ENCODE measurements around the gene NFATC3. TPM values are rescaled to one million over a fixed set of nuclear protein-coding genes. Genes with fewer than 3 reads are reported as not detected.

The NFATC3 gene
- total RNA-seq, 1 donor from 2014 or later = 34.2 TPM

DNA sequence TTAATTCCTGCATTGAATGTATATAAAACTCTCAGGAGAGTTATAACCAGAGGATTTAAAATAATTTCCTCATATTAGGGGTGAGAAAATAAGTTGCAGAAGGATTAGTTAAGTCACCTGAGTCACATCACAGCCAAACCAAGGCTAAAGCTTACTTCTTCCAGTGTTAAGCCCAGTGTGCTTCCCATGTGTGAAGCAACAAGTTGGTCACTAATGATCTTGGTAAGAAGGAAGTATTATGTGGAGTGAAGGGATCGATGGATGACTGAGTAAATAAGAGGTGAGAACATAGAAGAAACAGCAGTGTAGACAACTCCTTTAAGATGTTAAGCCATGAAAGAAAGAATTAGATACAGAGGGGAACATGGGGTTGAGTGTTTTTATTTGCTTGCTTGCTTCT, 130.1 kb downstream of the NFATC3 start:
- H3K4me1 Mint-ChIP-seq = no peaks in the 10 kb centered on the region
- peaks cover 4% of the 10 kb centered on the region for H4K20me1 ChIP-seq (ENCODE audit: low read depth)
- no peak overlapping the region for H3K4me3 ChIP-seq
- H3F3A ChIP-seq (ENCODE audit: low read depth) = no peaks in the 10 kb centered on the region
- no peaks in the 10 kb centered on the region for H3K4me1 ChIP-seq
- no peaks in the 10 kb centered on the region for H3K9me3 Mint-ChIP-seq
- H3K27ac ChIP-seq = no peak overlapping the region
- H3K4me2 ChIP-seq = no peak overlapping the region
- no peak overlapping the region for H3K27ac Mint-ChIP-seq
- no peaks in the 10 kb centered on the region for H3K9me3 ChIP-seq (ENCODE audit: low read depth)
- DNase-seq (ENCODE audit: low spot score) = no peak
- H3K36me3 Mint-ChIP-seq = peaks cover 5% of the 10 kb centered on the region
- no peaks in the 10 kb centered on the region for H3K36me3 ChIP-seq
- peaks cover 3% of the 10 kb centered on the region for H3K27me3 Mint-ChIP-seq (ENCODE audit: insufficient read depth, low read depth)
- H3K9ac ChIP-seq = no peak overlapping the region
- no peak overlapping the region for H2AFZ ChIP-seq (replicated peaks)
- no peaks in the 10 kb centered on the region for H3K27me3 ChIP-seq
- no peak overlapping the region for H3K4me3 Mint-ChIP-seq
- no peaks in the 10 kb centered on the region for H3K79me2 ChIP-seq (ENCODE audit: low read depth)
- TF ChIP-seq, protein P1, sequence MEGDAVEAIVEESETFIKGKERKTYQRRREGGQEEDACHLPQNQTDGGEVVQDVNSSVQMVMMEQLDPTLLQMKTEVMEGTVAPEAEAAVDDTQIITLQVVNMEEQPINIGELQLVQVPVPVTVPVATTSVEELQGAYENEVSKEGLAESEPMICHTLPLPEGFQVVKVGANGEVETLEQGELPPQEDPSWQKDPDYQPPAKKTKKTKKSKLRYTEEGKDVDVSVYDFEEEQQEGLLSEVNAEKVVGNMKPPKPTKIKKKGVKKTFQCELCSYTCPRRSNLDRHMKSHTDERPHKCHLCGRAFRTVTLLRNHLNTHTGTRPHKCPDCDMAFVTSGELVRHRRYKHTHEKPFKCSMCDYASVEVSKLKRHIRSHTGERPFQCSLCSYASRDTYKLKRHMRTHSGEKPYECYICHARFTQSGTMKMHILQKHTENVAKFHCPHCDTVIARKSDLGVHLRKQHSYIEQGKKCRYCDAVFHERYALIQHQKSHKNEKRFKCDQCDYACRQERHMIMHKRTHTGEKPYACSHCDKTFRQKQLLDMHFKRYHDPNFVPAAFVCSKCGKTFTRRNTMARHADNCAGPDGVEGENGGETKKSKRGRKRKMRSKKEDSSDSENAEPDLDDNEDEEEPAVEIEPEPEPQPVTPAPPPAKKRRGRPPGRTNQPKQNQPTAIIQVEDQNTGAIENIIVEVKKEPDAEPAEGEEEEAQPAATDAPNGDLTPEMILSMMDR (IDR thresholded peaks at IDR 0.05) = no peak
- TF ChIP-seq EZH2phosphoT487 (IDR thresholded peaks at IDR 0.05) = no peak
- TF ChIP-seq EZH2 (IDR thresholded peaks at IDR 0.05) = no peak

DNA sequence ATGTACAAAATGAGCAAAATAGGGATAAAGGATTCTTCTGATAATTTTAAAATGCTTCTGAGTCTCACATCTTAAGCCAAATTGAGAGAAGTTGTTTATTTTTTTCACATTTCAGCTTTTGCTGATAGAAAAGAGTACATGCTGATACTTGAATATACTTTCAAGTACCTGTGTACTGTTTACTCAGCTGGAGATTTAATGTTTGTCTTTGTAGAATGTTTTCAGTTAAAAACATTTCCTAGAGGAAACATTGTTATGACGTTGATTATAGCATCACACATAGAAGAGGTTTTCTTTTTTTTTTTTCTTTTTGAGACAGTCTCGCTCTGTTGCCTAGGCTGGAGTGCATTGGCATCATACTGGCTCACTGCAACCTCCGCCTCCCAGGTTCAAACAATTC, 131.1 kb downstream of the NFATC3 start:
- Histone ChIP-seq H2AFZ (replicated peaks) (no peak overlapping the region), H3K4me1 (no peaks in the 10 kb centered on the region), H3K9me3 (ENCODE audit: low read depth) (no peaks in the 10 kb centered on the region), H3K27ac (no peak overlapping the region), H3K4me2 (no peak overlapping the region), H4K20me1 (ENCODE audit: low read depth) (peaks cover 4% of the 10 kb centered on the region), H3K4me3 (no peak overlapping the region), H3K79me2 (ENCODE audit: low read depth) (no peaks in the 10 kb centered on the region), H3K9ac (no peak overlapping the region), H3F3A (ENCODE audit: low read depth) (no peaks in the 10 kb centered on the region), H3K36me3 (no peaks in the 10 kb centered on the region), H3K27me3 (no peaks in the 10 kb centered on the region)
- no peak for DNase-seq (ENCODE audit: low spot score)
- TF ChIP-seq EZH2 (IDR thresholded peaks at IDR 0.05) (no peak), EZH2phosphoT487 (IDR thresholded peaks at IDR 0.05) (no peak)
- TF ChIP-seq, protein P1 (IDR thresholded peaks at IDR 0.05) = no peak
- Mint-ChIP-seq H3K27ac (no peak overlapping the region), H3K4me1 (no peaks in the 10 kb centered on the region), H3K36me3 (peaks cover 5% of the 10 kb centered on the region), H3K9me3 (no peaks in the 10 kb centered on the region), H3K4me3 (no peak overlapping the region), H3K27me3 (ENCODE audit: insufficient read depth, low read depth) (peaks cover 3% of the 10 kb centered on the region)

DNA sequence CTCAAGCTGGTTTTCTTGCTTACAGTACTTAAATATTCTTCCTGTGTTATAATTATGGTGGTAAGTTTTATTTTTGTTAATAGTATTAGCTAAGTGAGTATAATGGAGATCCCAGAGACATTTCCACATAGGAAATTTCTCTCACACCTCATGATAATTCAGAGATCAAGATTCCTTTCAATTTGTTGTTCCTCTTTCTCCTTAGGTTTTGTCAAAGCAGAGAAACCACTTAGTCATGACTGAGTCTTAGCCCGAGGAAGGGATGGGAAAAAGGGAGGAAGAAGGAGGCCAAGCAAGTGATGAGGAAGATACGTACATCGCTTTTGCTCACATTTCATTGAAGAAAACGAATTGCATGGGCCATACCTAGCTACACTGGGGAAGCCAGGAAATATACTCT, 132.3 kb downstream of the NFATC3 start:
- Histone ChIP-seq H2AFZ (replicated peaks) (no peak overlapping the region), H3K36me3 (no peaks in the 10 kb centered on the region), H3F3A (ENCODE audit: low read depth) (no peaks in the 10 kb centered on the region), H3K27me3 (no peaks in the 10 kb centered on the region), H3K4me1 (no peaks in the 10 kb centered on the region), H3K9me3 (ENCODE audit: low read depth) (no peaks in the 10 kb centered on the region), H3K4me2 (no peak overlapping the region), H3K9ac (no peak overlapping the region), H3K4me3 (no peak overlapping the region), H3K27ac (no peak overlapping the region), H3K79me2 (ENCODE audit: low read depth) (no peaks in the 10 kb centered on the region), H4K20me1 (ENCODE audit: low read depth) (peaks cover 6% of the 10 kb centered on the region)
- no peak for DNase-seq (ENCODE audit: low spot score)
- Mint-ChIP-seq H3K4me3 (no peak overlapping the region), H3K36me3 (peaks cover 5% of the 10 kb centered on the region), H3K4me1 (no peaks in the 10 kb centered on the region), H3K27me3 (ENCODE audit: insufficient read depth, low read depth) (peaks cover 2% of the 10 kb centered on the region), H3K27ac (no peak overlapping the region), H3K9me3 (no peaks in the 10 kb centered on the region)
- TF ChIP-seq, protein P1 (IDR thresholded peaks at IDR 0.05) = no peak
- TF ChIP-seq EZH2 (IDR thresholded peaks at IDR 0.05) = no peak
- no peak for TF ChIP-seq EZH2phosphoT487 (IDR thresholded peaks at IDR 0.05)

Measured in neural progenitor cell (in vitro differentiated cells).